ENCODE data around the gene NLGN4Y.

NLGN4Y gene

DNA sequence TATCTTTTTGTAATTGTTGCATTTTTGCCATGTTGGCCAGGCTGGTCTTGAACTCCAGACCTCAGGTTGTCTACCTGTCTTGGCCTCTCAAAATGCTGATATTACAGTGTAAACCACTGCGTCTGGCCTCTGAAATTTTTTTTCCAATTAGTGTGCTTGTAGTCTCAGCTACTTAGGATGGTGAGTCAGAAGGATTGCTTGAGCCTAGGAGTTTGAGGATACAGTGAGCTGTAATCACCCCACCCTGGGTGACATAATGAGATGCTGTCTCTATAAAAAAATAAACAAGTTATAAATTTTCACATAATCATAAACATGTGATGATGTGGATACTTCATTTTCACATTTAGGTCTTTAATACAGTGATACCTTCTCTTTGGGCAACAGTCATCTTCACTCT, 154.9 kb downstream of the NLGN4Y start:
- DNase-seq, result no peak

DNA sequence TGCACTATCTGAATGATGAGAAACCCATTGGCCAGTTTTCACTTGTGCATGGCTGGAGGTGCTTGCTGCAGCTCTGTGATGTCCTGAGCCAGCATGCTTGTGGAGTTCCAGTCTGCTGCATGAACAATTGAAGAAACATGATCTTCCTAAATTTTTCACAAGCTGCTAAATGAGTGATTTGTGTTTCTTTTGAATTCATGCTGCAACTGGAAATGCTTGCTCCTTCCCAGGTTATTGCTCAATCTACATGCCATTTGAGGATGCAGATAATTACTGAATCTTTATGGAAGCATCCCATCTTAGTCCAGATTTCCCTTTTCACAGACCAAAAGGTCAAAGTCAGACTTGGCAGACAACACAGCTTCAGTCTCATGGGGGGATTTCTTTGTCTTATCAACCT, 170.2 kb downstream of the NLGN4Y start:
- no peak for DNase-seq

DNA sequence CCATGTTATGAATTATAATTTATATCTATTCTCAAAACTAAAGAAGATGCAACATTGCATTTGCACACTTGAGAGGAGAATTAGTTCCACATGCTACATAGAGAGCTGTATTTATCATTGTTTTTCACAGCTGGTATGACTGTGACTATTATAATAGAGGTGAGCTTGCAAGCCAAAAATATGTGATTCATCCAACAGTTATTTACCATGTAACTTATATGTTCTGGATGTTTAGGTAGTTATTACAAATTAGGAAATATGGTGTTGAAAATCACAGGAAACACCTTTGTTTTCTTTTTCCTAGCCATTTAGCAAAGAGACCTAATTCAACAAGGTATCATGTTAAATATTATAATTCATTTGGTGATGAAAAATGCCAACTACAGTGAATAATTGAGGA, 183.8 kb downstream of the NLGN4Y start:
- DNase-seq, result no peak

DNA sequence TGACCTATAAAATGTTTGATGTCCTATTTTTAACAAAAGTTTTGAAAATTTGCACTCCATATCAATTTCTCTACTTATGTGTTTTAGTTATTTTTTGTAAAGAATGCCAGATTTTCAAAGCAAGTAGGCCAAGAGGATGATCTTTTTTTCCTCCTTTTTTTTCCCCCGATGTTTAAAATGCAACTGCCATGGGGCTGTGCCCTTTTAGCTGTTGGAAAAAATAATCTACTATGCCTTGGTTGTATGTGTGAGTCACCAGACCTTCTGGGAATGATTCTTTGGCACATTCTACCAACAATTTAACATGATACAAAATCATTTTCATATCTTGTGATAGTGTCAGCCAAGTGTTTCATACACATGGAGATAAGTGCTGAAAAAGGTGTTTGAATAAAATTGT, 217.3 kb downstream of the NLGN4Y start:
- no peak for DNase-seq

DNA sequence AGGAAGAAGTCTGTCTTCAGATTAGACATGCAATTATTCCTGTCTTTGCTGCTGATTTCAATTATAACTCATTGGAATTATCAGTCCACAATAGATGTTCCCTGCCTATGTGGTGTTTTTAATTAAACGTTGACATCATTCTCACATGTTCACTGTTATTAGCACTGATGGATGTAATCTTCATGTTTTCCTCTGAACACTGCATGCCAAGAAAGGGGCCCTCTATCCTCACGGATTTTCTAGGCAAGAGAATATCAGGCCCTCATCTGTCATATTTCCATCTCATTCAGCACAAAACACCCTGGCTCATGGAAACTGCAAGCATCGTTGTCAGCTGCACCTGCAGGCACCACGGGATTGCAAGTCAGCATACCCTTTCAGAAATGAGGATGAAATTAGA, 224.0 kb downstream of the NLGN4Y start:
- DNase-seq, result no peak

DNA sequence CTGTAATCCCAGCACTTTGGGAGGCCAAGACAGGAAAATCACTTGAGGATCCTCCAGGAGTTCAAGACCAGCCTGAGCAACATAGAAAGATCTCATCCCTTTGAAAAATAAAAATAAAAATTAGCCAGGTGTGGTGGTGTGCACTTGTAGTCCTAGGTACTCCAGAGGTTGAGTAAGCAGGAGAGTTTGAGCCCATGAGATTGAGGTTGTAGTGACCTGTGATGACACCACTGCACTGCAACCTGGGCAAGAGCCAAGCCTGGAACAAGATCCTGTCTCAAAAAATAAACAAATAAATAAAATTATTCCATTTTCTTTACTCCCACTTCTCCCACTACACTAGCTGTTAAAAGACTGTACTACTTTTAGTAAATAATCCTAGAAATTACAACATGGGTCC, 231.2 kb downstream of the NLGN4Y start:
- DNase-seq, result no peak

DNA sequence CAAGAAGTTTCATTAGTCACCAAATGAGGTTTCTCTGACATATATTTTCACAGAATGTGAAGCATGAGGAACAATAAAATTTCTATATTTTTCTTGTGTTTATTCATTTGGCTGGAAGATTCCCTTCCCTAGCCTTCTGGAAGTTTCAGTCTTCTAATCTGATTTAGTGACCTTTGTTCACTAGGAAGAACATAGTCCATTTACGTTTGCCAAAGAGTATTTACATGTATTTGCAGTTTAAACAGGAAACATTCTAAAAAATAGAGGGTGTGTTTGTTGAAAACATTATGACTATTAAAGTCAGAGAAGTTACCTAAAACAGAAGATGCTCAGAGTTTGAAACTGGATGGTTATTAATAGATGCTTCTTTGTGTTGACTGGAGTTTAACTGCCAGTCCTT, 238.6 kb downstream of the NLGN4Y start:
- no peak for DNase-seq

DNA sequence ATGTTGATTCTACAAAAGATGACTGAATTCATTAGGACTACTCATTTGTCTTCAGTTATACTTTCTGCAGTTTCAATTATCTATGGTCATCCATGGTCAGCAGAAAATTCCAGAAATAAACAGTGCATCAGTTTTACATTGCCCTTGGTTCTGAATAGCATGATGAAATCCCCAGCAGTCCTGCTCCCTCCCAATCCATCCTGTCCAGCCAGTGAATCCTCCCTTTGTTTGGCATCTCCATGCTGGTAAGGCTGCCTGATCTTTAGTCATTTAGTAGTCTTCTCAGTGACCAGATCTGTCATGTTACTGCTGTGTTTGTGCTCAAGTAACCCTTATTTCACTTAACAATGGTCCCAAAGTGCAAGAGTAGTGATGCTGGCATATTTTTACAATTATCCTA, 239.3 kb downstream of the NLGN4Y start:
- DNase-seq, result no peak

DNA sequence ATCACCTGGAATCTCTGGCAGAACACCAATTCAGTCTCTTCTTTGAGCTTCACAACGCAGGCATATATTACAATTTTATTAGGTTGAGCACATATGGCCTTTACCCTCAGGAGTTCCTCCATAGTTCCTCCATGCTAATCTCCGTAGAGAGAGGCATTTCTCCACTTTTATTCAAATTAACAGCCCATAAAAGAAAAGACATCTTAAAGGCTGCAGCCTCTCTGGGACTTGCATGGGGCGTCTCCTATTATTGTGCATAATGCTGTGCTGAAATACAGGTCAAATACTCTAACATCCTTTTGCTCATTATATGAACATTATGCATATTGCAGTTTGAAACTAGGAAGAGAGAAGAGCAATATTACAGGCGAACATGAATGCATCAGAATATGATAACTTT, 253.9 kb downstream of the NLGN4Y start:
- DNase-seq, result no peak

DNA sequence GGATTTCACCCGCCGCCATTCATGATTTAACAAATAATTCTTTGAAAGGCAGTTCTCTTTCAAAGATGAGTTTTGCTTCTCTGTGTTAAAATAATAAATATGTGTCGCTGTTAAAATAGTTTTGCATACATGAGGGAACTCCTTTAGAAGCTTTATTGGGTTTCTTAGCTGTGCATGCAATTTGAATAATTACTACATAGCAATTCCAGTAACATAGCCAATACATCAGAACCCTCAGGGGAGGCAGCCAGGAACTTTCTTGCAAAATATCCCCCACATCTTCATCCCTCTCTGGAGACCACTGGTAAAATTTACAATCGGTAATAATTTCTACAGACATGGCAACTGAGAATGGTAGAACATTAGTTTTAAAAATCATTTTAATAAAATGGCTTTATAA, 268.8 kb downstream of the NLGN4Y start:
- no peak for DNase-seq

DNA sequence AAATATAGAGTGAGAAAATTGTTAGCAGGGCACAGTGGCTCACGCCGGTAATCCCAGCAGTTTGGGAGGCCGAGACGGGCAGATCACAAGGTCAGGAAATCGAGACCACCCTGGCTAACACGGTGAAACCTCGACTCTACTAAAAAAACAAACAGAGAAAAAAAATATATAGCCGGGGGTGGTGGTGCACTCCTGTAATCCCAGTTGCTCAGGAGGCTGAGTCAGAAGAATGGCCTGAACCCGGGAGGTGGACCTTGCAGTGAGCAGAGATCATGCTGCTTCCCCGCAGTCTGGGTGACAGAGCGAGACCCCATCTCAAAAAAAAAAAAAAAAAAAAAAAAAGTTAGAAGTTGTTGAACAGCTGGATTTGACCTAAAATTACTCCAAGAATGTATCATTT, 269.3 kb downstream of the NLGN4Y start:
- DNase-seq, result no peak

DNA sequence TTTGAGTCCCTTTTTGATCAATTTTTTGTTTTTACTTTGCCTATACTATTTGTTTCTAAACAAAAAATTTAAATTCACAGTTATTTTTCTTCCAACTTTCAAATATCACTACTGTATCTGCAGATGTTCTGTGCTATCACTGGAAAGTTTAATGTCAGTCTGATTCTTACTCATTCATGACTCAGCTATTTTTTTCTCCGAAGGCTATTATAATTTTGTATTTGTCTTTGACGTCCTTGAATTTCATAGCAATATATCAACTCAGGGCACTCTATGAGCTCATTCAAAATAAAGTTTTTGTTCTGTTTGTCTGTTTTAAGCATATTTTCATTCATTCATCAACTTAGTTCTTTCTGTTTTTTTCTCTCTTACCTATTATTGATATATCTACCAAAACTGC, 273.7 kb downstream of the NLGN4Y start:
- DNase-seq, result no peak

DNA sequence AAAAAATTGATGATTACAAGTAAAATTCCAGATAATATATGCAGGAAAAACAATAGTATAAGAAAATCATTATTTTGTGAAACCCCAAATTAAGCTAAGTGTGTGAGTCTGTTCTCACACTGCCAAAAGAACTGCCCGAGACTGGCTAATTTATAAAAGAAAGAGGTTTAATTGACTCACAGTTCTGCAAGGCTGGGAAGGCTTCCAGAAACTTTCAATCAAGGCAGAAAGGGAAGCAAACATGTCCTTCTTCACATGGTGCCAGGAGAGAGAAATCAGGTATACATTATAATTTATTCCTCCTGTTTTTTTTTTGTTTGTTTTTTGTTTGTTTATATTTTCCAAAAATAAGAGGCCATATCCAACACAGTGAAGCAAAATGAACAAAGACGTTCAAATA, 276.8 kb downstream of the NLGN4Y start:
- no peak for DNase-seq

DNA sequence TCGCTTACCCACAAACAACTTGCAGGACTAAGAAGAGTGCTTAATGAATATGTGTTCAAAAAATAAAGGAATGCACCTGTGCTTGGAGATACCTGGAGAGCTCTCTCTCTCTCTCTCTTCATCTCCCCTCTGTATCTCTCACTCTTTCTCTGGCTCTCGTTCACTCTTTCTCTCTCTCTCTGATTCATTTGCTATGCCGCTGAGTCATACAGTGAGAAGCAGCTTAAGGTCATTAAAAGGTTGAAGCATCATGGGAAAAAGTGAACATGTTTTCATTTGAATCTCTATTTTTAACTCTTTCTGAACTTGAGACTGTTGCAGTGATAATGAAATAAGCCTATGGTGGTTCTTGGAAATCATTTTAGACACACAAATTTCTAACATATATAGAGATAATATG, 277.8 kb downstream of the NLGN4Y start:
- DNase-seq, result no peak

DNA sequence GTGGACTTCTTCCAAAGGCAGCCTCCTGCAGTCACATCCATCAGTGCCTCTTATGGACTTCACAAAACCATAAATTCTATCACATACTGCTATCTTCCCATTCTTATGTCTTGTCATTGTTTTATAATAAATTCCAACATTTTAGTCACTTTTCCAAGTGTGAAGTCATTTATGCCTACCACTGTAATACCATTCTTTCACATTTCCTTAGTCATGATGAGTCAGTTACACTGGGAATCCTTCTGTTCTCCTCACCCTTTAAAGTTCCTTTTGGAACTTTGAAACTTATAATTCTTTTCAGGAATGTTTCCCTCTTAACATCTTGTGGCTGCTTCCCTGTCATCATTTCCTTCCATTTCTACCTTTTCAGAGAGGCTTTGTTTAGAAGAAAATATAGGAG, 279.7 kb downstream of the NLGN4Y start:
- DNase-seq, result no peak

DNA sequence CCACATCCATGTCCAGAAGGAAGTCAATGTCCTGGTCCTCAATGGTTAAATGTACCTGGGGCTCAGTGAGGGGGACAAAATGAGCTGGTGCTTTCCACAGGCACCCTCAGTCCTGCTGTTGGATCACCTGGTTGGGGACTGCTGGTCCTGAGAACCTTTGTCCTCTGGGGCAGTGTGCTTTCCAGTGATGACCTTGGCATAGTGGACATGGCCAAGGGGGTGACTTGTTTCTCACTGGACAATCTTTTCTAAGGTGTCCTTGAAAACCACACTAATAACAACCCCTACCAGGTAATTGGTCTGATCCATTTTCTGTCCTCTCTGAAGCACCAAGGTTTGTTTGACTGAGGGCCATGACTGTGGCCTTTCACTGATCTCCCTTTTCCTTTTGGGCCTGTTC, 294.1 kb downstream of the NLGN4Y start:
- DNase-seq, result no peak

DNA sequence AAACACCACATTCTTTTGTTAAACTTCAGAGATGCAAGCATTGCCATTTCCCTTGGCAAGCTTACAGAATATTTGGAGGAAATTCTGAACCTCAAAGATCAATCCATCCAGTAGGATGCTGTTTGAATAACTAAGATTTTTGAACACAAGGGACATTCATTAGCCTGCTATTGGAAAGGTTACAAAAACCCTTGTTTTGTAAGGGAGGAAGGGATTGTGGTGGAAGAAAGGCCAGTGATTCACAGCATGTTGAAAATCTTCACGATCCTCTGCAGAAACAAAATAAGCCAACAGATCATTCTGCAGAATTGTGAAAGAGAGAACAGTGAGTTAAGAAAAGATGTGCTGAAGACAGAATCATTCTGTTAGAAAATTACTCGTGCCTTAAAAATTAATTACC, 297.9 kb downstream of the NLGN4Y start:
- DNase-seq, result no peak

DNA sequence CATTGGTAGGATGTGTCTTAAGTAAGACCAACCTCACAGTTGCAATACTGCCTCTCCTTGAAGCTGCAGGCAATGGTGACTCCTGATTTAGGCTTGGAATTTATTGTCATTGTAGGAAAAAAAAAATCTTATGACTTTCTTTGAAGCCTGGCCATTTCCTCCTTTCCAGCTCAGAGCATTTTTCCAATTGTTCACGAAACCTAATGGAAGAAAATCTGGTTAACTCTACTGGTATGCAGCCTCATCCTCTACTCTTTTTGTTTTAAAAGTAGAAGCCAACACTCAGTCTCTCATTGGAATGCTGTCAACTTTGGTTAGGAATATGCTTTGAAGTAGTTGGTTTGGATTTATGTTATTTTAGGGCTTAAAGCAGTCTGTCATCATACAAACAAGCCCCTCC, 298.6 kb downstream of the NLGN4Y start:
- no peak for DNase-seq

DNA sequence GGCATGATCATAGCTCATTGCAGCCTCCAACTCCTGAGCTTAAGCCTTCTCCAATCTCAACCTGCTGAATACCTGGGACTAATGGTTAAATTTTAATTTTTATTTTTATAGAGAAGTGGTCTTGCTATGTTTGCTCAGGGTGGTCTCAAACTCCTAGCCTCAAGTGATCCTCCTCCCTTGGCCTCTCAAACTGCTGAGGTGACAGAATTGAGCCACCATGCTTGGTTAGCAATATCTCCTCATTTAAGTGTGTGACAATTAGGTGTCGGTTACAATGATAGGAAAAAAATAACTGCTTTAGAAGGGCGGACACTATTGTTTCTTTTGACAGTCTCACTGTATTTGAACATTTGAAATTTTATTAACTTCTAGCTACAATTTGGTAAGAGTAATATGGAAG, 300.3 kb downstream of the NLGN4Y start:
- no peak for DNase-seq

DNA sequence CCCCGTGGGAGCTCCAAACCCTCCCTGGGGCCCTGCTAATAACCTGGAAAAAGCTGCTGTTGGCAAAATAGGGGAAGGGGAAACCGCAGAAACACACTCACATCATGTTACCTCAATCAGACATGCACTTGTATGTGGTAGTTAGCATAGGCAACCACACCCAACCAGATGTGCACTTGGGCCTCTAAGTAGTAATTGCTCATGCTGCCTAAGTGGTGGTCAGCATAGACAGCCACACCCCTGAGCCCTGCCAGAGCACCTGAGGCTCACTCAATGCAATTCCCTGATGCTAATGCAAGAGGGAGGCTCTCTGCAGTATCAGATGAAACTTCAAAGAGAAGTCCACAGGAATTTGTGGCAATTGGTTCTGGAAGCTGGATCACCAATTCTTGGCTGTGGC, 301.4 kb downstream of the NLGN4Y start:
- no peak for DNase-seq

DNA sequence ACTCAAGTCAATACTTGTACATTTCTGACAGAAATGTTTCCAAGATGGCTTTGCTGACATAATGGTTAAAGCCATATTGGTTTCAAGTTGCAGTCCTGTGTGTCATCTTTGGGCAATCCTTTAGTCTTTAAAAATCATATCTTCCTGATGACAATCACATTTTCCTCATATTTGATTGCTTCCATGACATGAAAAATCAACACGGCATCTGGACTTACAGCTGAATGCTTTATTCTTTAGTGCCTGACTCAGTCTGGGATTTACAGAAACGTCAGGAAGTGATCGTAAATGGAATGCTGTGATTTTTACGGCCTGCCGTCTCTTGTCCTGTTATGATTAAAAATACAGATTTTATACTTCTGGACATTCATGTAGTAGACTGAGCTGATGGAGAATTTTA, 304.2 kb downstream of the NLGN4Y start:
- no peak for DNase-seq

DNA sequence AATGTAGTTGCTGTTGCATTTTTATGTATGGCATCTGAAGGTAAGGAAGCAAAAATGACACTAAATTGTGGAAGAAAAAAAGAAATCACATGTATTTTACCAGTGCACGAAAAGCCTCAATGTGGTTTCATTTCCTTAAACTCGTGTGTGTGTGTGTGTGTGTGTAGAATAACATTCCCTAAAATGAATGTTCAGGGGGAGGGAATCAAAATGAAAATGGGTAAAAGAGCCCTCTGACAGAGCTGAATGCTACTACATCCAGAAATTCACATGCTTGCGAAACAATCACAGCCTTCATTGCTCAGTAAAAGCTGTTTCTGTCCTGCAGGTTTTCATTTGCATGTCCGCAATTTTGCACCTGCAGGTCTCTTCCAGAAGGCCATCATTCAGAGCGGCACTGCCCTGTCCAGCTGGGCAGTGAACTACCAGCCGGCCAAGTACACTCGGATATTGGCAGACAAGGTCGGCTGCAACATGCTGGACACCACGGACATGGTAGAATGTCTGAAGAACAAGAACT, 305.1 kb downstream of the NLGN4Y start:
- DNase-seq, result no peak

DNA sequence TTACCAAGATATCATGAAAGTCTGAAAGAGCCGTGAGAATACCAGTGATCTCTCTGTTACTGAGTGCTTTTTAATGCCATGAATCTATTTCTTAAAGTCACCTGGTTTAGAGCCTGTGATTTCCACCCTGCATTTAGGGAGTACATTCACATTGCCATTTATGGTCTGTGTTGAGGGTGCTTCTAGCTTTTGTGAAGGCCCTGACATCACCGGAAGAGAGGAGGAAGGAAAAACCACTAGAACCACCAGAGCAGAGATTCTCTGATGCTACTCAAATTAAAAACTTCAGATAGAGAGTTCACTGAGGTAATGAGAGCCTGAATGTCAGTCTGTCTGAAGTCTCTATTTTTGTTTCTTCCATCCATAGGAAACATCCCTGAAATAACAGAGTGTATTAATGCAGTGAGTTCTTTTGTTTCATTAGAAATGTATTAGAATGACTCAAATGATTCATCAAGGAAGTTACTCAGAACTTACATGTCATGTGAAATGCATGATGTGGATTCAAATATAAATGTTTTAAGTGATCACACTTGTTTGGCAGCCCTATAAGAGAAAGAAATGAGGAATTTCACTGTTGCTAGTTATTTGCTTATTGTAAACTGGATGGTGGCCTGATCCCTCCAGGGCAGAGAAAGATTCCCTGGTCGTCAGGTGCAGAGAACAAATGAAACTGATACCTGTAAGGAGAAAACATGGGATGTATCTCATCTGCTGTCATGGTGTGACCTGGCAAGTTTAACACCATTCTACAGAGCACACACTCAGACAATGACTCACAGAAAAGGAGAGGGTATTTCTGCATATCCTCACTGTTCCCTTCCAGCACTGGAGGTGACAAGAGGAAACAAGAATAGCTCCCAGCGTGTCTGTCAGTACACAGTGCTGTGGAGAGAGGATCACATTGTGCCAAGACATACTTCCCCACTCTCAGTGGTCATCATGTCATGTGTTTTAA, 310.1 kb downstream of the NLGN4Y start:
- no peak for DNase-seq

DNA sequence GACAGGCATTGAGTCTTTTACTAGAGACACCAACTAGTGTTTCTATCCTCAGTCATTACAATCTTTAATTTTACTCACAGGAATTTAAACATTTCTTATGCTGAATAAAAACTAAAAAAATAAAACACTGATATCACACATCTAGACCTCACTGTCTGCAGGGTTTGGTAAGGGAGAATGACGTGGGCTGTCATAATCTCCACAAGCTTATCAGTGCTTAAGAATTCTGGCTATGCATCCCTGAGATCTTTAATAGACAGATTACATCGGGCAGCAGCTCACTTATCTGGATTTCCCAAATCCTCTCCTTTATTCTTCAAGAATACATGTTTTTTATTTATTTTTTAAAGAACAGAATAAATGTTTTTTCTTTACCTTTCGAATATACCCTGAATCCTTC, 313.1 kb downstream of the NLGN4Y start:
- DNase-seq, result no peak

DNA sequence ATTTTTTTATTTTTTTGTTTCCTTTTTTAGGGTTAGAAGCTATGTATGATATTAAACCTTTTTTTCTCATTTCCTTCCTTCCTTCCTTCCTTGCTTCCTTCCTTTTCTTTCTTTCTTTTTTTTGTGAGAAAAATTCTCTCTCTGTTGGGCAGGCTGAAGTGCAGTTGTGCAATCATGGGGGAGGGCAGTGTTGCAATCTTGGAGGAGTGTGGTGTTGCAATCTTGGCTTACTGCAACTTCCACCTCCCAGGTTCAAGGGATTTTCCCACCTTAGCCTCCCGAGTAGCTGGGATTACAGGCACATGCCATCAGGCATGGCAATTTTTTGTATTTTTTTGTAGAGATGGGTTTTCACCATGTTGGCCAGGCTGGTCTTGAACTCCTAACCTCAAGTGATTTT, 326.4 kb downstream of the NLGN4Y start:
- no peak for DNase-seq
